B cell (primary cell): ENCODE data around the gene RAPGEF1. TPM values are rescaled to one million over a fixed set of nuclear protein-coding genes. Genes with fewer than 3 reads are reported as not detected.
A peak's percentile ranks its signal among the peaks of the same experiment; 100 is the strongest.

Experiments used
- ATAC-seq: fragments of 200-7000 bp; cut with Tn5 transposase; one replicate; pipeline ENCODE4 v1.10.0; 2021; ENCODE audit warnings: low read depth, mild to moderate bottlenecking, moderate number of reproducible peaks, moderate library complexity
- CTCF ChIA-PET: fragments of 350-600 bp; sonication (Branson Sonifier 250); formaldehyde crosslinking; loops from one replicate; lab custom pipeline; 2021; ENCODE audit warnings: antibody characterized with exemption, inconsistent platforms; lab: Charles Lee
- POLR2A ChIA-PET: fragments of 350-600 bp; sonication (Branson Sonifier 250); formaldehyde crosslinking; loops from one replicate; lab custom pipeline; 2021; ENCODE audit warnings: antibody characterized with exemption; lab: Charles Lee
- DNase-seq: peaks from one replicate; pipeline ENCODE4 v3.0.0; 2013
- H2AFZ ChIP-seq: 2 replicates; pipeline ENCODE4 v1.6.1; 2012; ENCODE audit warnings: mild to moderate bottlenecking, low read depth, low read length; ENCODE audit not compliant: insufficient read depth, poor library complexity, severe bottlenecking
- H3K27ac ChIP-seq, 2 donors: 1 replicate in 1 of 2; 2 replicates in 1 of 2; pipeline ENCODE4 v1.5.1; 2012 to 2013; ENCODE audit warnings: low read length in 2 of 2, mild to moderate bottlenecking in 2 of 2, moderate library complexity in 1 of 2
- H3K27me3 ChIP-seq, 4 experiments: fragments of 200-600 bp in 1 of 4; sonication (generic) in 1 of 4; replicated peaks in 1 of 4; 1 replicate in 2 of 4; 2 replicates in 2 of 4; pipeline versions ENCODE4 v1.6.1 to v1.7.0; 2013 to 2016; ENCODE audit warnings: low read length in 3 of 4, mild to moderate bottlenecking in 2 of 4, mixed read lengths in 1 of 4, moderate library complexity in 1 of 4; ENCODE audit not compliant: insufficient read depth in 4 of 4, control insufficient read depth in 3 of 4; ENCODE audit errors: control extremely low read depth in 1 of 4
- H3K36me3 ChIP-seq, 2 experiments: replicated peaks in 1 of 2; 1 replicate in 1 of 2; 2 replicates in 1 of 2; pipeline versions ENCODE4 v1.6.1 to v1.7.1; 2013; ENCODE audit warnings: low read length in 1 of 2; ENCODE audit not compliant: insufficient read depth in 2 of 2, control insufficient read depth in 1 of 2; ENCODE audit errors: control extremely low read depth in 1 of 2, extremely low read depth in 1 of 2
- H3K4me1 ChIP-seq, 2 donors: fragments of 200-600 bp in 1 of 2; sonication (generic) in 1 of 2; 1 replicate in 1 of 2; 2 replicates in 1 of 2; pipeline versions ENCODE4 v1.5.1 to v1.6.1; 2013 to 2017; ENCODE audit warnings: low read length in 2 of 2; ENCODE audit not compliant: control insufficient read depth in 2 of 2, insufficient read depth in 2 of 2
- H3K4me2 ChIP-seq: replicated peaks from 2 replicates; pipeline ENCODE3; 2012; ENCODE audit warnings: mild to moderate bottlenecking, low read depth, low read length; ENCODE audit not compliant: poor library complexity, severe bottlenecking
- H3K4me3 ChIP-seq, 5 experiments: fragments of 200-600 bp in 1 of 5; sonication (generic) in 1 of 5; 1 replicate in 3 of 5; 2 replicates in 2 of 5; pipeline versions ENCODE4 v1.5.1 to v1.7.0; 2011 to 2016; ENCODE audit warnings: low read length in 4 of 5, mild to moderate bottlenecking in 4 of 5, low read depth in 2 of 5, control low read depth in 1 of 5, moderate library complexity in 1 of 5; ENCODE audit not compliant: insufficient read depth in 1 of 5; ENCODE audit errors: control extremely low read depth in 1 of 5, extremely low read depth in 1 of 5
- H3K79me2 ChIP-seq: fragments of 200-600 bp; sonication (generic); one replicate; pipeline ENCODE4 v1.6.0; 2016; ENCODE audit warnings: low read length; ENCODE audit not compliant: control insufficient read depth, insufficient read depth
- H3K9ac ChIP-seq: fragments of 200-600 bp; sonication (generic); 2 replicates; pipeline ENCODE4 v1.6.1; 2017; ENCODE audit warnings: mild to moderate bottlenecking, low read length, moderate library complexity
- H3K9me3 ChIP-seq, 3 donors: one replicate each; pipeline versions ENCODE4 v1.6.1 to v1.7.1; 2013; ENCODE audit warnings: low read length in 2 of 3; ENCODE audit not compliant: control insufficient read depth in 2 of 3, insufficient read depth in 1 of 3; ENCODE audit errors: control extremely low read depth in 1 of 3
- H4K20me1 ChIP-seq: 2 replicates; pipeline ENCODE4 v1.6.0; 2012; ENCODE audit warnings: mild to moderate bottlenecking, low read length; ENCODE audit not compliant: insufficient read depth, control insufficient read depth, poor library complexity, severe bottlenecking
- H3K27ac Mint-ChIP-seq: one replicate; pipeline ENCODE4 v1.8.0; 2021; ENCODE audit warnings: mixed read lengths
- H3K27me3 Mint-ChIP-seq: one replicate; pipeline ENCODE4 v1.8.0; 2021; ENCODE audit warnings: mixed read lengths
- H3K4me1 Mint-ChIP-seq: one replicate; pipeline ENCODE4 v1.8.0; 2021; ENCODE audit warnings: mixed read lengths
- H3K4me3 Mint-ChIP-seq: one replicate; pipeline ENCODE4 v1.8.0; 2021; ENCODE audit warnings: mixed read lengths
- H3K9me3 Mint-ChIP-seq: one replicate; pipeline ENCODE4 v1.8.0; 2022; ENCODE audit warnings: mixed read lengths; ENCODE audit not compliant: insufficient read depth
- EZH2 ChIP-seq: IDR thresholded peaks from 2 replicates; pipeline ENCODE4 v1.6.1; 2012; ENCODE audit warnings: borderline replicate concordance, low read depth, mild to moderate bottlenecking, moderate library complexity, low read length; ENCODE audit not compliant: insufficient read depth, poor library complexity, severe bottlenecking
- WGBS: methylation state at CpG from one replicate; pipeline ENCODE4 v1.1.5; 2013; ENCODE audit warnings: missing lambda C conversion rate; ENCODE audit not compliant: insufficient coverage; 5-methylcytosine and 5-hydroxymethylcytosine counted together
- intact Hi-C: fragments of 100-400 bp; cut with micrococcal nuclease; formaldehyde crosslinking; loops from one replicate; pipeline ENCODE4 v1.10.0; 2022
- polyA plus RNA-seq: library from polyadenylated mRNA; depleted of rRNA; stranded (reverse); fragments of >200 nt; gene quantifications from 2 replicates; pipeline ENCODE4 v1.2.3, GENCODE V29; 2012
- total RNA-seq, 2 donors: library from RNA; stranded (reverse); fragments of 120-200 nt in 1 of 2; gene quantifications; 1 replicate in 1 of 2; 2 replicates in 1 of 2; pipeline versions ENCODE4 v1.2.3 to v1.2.4, GENCODE V29; 2013 to 2022
- TF ChIP-seq, protein P1 (sequence below): fragments of 200-600 bp; IDR thresholded peaks from one replicate; pipeline ENCODE4 v1.8.0; 2022; ENCODE audit warnings: antibody characterized with exemption, mild to moderate bottlenecking

The RAPGEF1 gene
- total and polyA plus RNA-seq, 2 donors (not counting 1 experiment from before 2014, with no cell fraction given) = 134 to 447 TPM

DNA sequence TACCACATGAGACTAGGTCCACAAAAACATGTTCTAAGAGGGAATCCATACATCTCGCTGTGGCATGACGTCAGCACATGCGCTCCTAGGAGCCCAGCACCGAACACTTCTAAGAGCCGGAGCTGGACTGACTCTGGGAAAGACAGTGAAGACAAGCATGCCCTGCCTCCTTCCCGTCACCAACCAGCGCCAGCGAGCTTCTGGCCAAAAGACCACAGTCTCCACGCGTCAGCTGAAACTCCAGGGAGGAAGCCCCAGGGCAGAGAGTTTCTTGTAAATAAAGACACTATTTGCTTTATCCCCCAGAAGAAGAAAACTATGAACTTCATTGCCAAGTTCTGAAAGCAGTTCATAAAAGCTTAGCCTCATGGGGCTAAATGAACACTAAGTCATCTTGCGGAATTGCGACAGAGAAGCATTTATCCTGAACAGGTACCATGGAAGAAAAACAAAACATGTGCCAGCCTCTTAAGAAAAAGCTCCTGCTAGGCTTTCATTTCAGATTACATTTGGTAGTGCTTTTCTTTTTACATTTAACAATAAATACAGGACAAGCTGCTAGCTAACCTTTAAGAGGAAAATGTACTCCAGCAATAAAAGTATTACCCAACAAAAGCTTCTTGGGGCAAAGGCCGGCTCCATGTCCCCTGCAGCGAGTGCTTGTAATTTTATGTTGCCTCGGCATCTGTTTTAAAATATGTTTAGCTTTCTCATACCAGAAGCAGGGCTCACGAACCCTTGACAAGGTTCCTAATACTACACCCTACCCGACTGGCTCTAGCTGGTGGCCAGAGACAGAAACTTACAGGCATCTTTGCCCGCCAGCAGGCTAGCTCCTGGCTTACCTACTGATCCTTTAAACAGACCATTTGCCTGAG is 98.0 kb downstream of the RAPGEF1 start:
- Histone ChIP-seq H3K36me3 (peaks cover 3 to 95% of the 10 kb centered on the region in 2 experiments), H3K27ac (peak overlapping the region in 1 of 2 donors; percentile 16), H4K20me1 (peaks cover 85% of the 10 kb centered on the region), H3K4me2 (no peak overlapping the region), H3K4me3 (no peak overlapping the region), H2AFZ (no peak overlapping the region), H3K4me1 (peaks cover 0 to 9% of the 10 kb centered on the region in 2 donors), H3K79me2 (peaks cover 92% of the 10 kb centered on the region), H3K9ac (no peak overlapping the region), H3K27me3 (no peaks in the 10 kb centered on the region), H3K9me3 (no peaks in the 10 kb centered on the region)
- Mint-ChIP-seq H3K4me3 (no peak overlapping the region), H3K27ac (peak overlapping the region; percentile 62), H3K4me1 (peaks cover 38% of the 10 kb centered on the region), H3K27me3 (no peaks in the 10 kb centered on the region), H3K9me3 (no peaks in the 10 kb centered on the region)
- ATAC-seq (no peak), DNase-seq (no peak)
- CTCF ChIA-PET = interaction anchor here (0.5 to 6.4 kb wide), 11 partner anchors 9 to 104 kb away, joined by 3 to 30 read pairs (median 4); partner anchors contain the start of gene RAPGEF1
- 93% methylated on average over 18 of the region's 18 CpGs for WGBS
- TF ChIP-seq EZH2 = no peak
- intact Hi-C loops = no loop called here
- POLR2A ChIA-PET = interaction anchor here (1.0 to 1.6 kb wide), 2 partner anchors 10 to 24 kb away, joined by 3 to 4 read pairs; no protein-coding TSS in a partner anchor

DNA sequence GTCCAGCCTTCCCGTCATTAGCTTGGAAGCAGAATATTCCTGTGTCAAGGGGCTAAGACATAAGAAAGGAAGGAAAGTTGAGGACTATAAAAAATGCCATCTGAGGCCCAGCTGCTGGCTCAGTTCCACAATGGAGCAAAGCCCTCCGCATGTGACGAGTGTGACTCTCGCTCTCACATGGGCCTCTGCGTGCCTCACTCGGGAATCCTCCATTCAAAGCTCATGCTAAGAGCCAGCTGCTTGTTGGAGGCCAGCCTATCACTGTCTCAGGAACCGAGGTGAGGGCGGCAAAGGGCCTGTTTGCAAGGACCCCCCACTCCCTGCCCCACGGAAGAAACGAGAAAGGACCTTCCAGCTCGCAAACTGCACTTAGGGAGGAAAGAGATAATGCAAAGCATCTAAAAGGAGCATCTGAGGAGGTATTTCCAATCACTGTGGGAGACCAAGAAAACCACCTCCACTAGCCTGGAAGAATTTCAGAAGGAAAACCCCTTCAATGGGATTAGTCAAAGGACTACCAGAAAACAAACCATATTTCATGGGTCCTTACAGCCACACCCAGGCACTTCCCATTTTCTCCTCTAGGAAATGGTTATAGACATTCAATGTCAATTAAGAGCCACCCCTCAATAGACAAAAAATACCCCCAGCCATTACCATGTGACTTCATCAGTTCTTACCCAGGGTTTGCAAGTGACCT is 99.3 kb downstream of the RAPGEF1 start:
- Histone ChIP-seq H2AFZ (no peak overlapping the region), H3K79me2 (peaks cover 87% of the 10 kb centered on the region), H3K27ac (no peak overlapping the region), H3K4me2 (no peak overlapping the region), H3K4me1 (peaks cover 0 to 13% of the 10 kb centered on the region in 2 donors), H3K9ac (no peak overlapping the region), H4K20me1 (peaks cover 72% of the 10 kb centered on the region), H3K36me3 (peaks cover 7 to 92% of the 10 kb centered on the region in 2 experiments), H3K9me3 (no peaks in the 10 kb centered on the region), H3K4me3 (no peak overlapping the region), H3K27me3 (no peaks in the 10 kb centered on the region)
- 97% methylated on average over 6 of the region's 11 CpGs for WGBS
- peak overlapping the region; percentile 59 for H3K27ac Mint-ChIP-seq
- TF ChIP-seq, protein P1, sequence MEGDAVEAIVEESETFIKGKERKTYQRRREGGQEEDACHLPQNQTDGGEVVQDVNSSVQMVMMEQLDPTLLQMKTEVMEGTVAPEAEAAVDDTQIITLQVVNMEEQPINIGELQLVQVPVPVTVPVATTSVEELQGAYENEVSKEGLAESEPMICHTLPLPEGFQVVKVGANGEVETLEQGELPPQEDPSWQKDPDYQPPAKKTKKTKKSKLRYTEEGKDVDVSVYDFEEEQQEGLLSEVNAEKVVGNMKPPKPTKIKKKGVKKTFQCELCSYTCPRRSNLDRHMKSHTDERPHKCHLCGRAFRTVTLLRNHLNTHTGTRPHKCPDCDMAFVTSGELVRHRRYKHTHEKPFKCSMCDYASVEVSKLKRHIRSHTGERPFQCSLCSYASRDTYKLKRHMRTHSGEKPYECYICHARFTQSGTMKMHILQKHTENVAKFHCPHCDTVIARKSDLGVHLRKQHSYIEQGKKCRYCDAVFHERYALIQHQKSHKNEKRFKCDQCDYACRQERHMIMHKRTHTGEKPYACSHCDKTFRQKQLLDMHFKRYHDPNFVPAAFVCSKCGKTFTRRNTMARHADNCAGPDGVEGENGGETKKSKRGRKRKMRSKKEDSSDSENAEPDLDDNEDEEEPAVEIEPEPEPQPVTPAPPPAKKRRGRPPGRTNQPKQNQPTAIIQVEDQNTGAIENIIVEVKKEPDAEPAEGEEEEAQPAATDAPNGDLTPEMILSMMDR = no peak
- no peak for TF ChIP-seq EZH2
- DNase-seq (no peak), ATAC-seq (no peak)
- H3K27me3 Mint-ChIP-seq = no peaks in the 10 kb centered on the region
- POLR2A ChIA-PET = no interaction called here
- no peak overlapping the region for H3K4me3 Mint-ChIP-seq
- H3K4me1 Mint-ChIP-seq = peaks cover 41% of the 10 kb centered on the region
- CTCF ChIA-PET = interaction anchor here (0.7 to 6.4 kb wide), 5 partner anchors 12 to 463 kb away, joined by 3 to 30 read pairs (median 3); partner anchors contain the start of gene RAPGEF1
- no peaks in the 10 kb centered on the region for H3K9me3 Mint-ChIP-seq
- intact Hi-C loops = no loop called here
